Esophagus squamous epithelium (tissue), 5 donors: Measurements from ENCODE around the gene MROH2A. TPM values are rescaled to one million over a fixed set of nuclear protein-coding genes. Genes with fewer than 3 reads are reported as not detected.
"Not testable (repeated sequence)": the region's sequence is repeated elsewhere in the genome, so short reads cannot be mapped to it uniquely, and the experiment has no call there.

ENCODE experiments used
- DNase-seq: peaks from one replicate; lab custom pipeline; 2025; lab: John Stamatoyannopoulos, UW
- H3K27ac ChIP-seq, 4 donors: fragments of 200-600 bp; sonication (generic); one replicate each; pipeline ENCODE4 v1.5.1; 2016 to 2019; ENCODE audit warnings: mild to moderate bottlenecking in 1 of 4
- H3K27me3 ChIP-seq, 4 donors: fragments of 200-600 bp; sonication (generic); 1 replicate in 3 of 4; 2 replicates in 1 of 4; pipeline versions ENCODE4 v1.5.1 to v1.6.0; 2017 to 2021; ENCODE audit warnings: antibody characterized with exemption in 1 of 4
- H3K36me3 ChIP-seq, 3 donors: fragments of 200-600 bp; sonication (generic); one replicate each; pipeline ENCODE4 v1.5.1; 2016 to 2019
- H3K4me1 ChIP-seq, 3 donors: fragments of 200-600 bp; sonication (generic); one replicate each; pipeline ENCODE4 v1.5.1; 2017 to 2019
- H3K4me3 ChIP-seq, 4 donors: fragments of 200-600 bp; sonication (generic); 1 replicate in 3 of 4; 2 replicates in 1 of 4; pipeline ENCODE4 v1.5.1; 2016 to 2019; ENCODE audit warnings: mild to moderate bottlenecking in 2 of 4, moderate library complexity in 1 of 4
- H3K9me3 ChIP-seq, 3 donors: fragments of 200-600 bp; sonication (generic); one replicate each; pipeline ENCODE4 v1.5.1; 2016 to 2019
- CTCF ChIP-seq, 6 experiments: fragments of 450-650 bp in 4 of 6; fragments of 200-600 bp in 2 of 6; sonication (generic) in 2 of 6; IDR thresholded peaks; one replicate each; pipeline ENCODE4 v1.5.1; 2016 to 2019; ENCODE audit warnings: antibody characterized with exemption in 6 of 6, mild to moderate bottlenecking in 4 of 6, moderate library complexity in 4 of 6
- POLR2A ChIP-seq, 4 donors: fragments of 450-650 bp; IDR thresholded peaks; one replicate each; pipeline ENCODE4 v1.6.1; 2017; ENCODE audit warnings: antibody characterized with exemption in 4 of 4, mild to moderate bottlenecking in 4 of 4, moderate library complexity in 3 of 4
- WGBS, 2 donors: methylation state at CpG; one replicate each; pipeline ENCODE4 v1.1.5; 2018; 5-methylcytosine and 5-hydroxymethylcytosine counted together
- intact Hi-C: fragments of 100-400 bp; cut with DNase I; formaldehyde crosslinking; loops from one replicate; pipeline ENCODE4 v1.15.0; 2022
- total RNA-seq, 4 donors: library from RNA; depleted of rRNA; stranded (reverse); fragments of >200 nt; gene quantifications; one replicate each; pipeline ENCODE4 v1.1.0, GENCODE V29; 2016
- donor health status: DM: yes; HTN: yes; CAD: no.

Gene MROH2A, protein sequence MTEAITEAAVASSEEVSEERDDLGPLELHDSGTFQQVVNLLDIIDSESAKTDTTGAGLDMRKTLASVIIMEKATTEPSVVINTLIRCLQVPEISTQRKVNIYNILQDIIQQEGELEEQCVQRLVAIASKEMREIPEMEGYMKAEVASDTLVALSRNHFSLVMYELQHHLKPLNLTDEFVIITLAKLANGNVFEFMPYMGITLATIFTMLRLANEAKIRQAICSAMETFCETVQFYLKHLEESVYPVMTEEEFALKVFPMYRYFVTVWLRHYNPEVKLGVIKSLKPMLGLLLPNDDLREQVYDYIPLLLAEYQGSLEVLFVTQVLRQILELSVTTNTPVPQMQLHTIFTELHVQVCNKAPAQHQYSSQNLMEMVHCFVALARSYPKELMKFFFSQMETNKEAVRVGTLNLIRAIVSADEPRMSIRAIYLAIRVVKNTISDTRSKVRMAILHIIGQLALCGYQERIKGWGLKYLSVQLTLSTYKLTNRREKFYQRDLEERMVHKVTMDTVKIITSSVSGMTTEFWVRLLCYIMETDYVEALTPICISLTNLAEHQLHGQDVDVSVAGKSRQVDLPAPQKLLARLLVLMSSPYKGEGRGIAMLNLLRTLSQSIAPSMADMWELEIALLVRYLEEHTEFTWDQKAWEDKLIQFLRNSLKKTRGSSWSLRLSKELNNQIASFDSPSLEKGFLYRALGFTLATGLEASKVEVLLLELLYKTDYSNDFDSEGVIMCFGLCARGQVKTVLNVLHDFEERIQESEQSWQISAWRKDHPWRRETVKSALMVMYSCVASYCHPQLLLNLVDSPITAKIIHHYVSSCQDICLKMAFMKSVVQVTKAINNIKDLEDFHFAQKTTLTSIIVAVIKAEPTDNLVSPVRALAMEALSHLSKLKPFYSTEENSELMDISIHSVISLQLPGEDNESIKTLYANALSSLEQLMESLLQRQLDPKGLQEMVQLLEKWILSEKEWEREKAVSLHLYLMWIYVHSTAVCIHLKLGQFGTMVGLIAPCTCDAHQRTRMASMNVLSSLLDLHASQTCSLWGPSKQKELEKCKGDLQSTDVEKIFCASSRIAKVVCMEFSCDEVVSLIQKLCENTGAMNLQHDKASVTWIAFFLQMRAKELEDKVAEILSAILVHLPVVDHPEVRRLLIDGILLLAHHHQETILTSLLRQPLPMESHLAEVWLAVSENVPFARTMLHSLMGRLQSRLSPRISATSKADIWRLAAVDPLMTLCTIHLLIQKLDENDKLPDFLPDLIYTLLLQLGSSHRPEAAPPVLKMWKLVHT (N-terminal part only)
- 1 to 10 TPM in 1 of 4 donors, under 1 TPM in 3; under 0.01 to 2.1 (median 0.57) TPM for total RNA-seq

DNA sequence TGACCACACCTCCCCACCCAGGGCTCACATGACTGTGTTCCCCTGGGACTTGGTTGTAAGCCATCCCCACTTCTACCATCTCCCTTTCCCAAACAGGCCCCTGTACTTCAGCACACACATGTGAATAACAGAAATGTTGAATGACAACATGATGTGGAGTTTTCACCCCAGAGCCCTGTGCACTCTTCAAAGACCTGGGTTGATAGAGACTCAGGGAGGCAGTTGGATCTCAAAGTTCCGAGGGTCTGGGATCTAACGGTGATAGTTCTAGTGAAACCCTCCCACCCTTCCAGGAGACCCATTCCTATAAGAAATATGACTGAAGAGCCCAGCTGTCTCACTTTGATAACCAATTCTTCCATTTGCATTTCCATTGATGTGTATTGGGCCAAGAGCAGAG is at the start of gene MROH2A:
Gene MROH2A, plus strand, starts transcription at position 301 of the 400 bp plus-strand sequence. CDS start 1,029 bp downstream, outside the sequence.
- Histone ChIP-seq H3K9me3 (peaks cover 0 to 20% (median 0%) of the 10 kb centered on the region in 3 donors), H3K36me3 (peaks cover 0 to 20% (median 0%) of the 10 kb centered on the region in 3 donors), H3K27ac (no peak within 1 kb of the TSS), H3K27me3 (peaks cover 0 to 4% (median 0%) of the 10 kb centered on the region in 4 donors), H3K4me1 (no peaks in the 10 kb centered on the region), H3K4me3 (no peak within 1 kb of the TSS)
- DNase-seq, result no peak
- TF ChIP-seq POLR2A (IDR thresholded peaks at IDR 0.05) (no peak), CTCF (IDR thresholded peaks at IDR 0.05) (no peak)
- WGBS, 2 donors, result 79 to 90% methylated on average over 2 of the region's 2 CpGs
- intact Hi-C loops, result no loop called here

DNA sequence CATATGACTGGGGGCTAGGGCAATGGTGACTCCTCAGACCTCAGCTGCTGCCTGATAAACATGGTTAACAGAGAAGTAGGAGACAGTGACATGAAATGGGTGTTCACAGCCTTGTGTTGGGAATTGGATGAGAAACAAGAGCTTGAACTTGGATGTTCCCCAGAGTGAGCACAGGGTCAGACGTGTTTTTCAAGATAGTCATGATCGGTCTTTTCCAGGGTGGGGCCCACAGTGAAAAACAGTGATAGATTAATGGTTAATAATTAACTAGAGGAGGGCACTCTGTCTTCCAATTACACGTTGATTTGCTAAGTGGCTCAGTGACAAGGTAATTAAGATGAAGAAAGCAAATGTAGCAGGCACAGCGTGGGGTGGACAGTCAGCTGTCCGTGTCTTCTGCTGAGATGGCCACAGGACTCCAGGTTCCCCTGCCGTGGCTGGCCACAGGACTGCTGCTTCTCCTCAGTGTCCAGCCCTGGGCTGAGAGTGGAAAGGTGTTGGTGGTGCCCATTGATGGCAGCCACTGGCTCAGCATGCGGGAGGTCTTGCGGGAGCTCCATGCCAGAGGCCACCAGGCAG is 49.3 kb upstream of the MROH2A start, which contains the start of gene UGT1A3:
Gene UGT1A3, plus strand, starts transcription at position 320 of the 579 bp plus-strand sequence. Its CDS starts 85 bp downstream, at position 405.
- TF ChIP-seq POLR2A (IDR thresholded peaks at IDR 0.05), result no peak
- TF ChIP-seq CTCF (IDR thresholded peaks at IDR 0.05), result no peak
- no peak for DNase-seq
- Histone ChIP-seq H3K4me3 (no peak within 1 kb of the TSS), H3K27ac (no peak within 1 kb of the TSS), H3K9me3 (no peaks in the 10 kb centered on the region), H3K27me3 (no peaks in the 10 kb centered on the region), H3K36me3 (peaks cover 0 to 19% (median 0%) of the 10 kb centered on the region in 3 donors), H3K4me1 (no peaks in the 10 kb centered on the region)
- intact Hi-C loops, result no loop called here
- WGBS, 2 donors, result 75 to 83% methylated on average over 7 to 8 of the region's 8 CpGs

- peaks cover 0 to 28% (median 0%) of the 10 kb centered on the region in 3 donors for H3K36me3 ChIP-seq
- intact Hi-C loops, H3K27me3 ChIP-seq, H3K4me3 ChIP-seq, H3K4me1 ChIP-seq, DNase-seq, H3K9me3 ChIP-seq, H3K27ac ChIP-seq: not testable (repeated sequence)
- 88 to 91% methylated on average over 3 to 7 of the region's 14 CpGs for WGBS, 2 donors
Observed at GRCh38 chr2:233736868-233737653, 41.1 kb upstream of the MROH2A start.

DNA sequence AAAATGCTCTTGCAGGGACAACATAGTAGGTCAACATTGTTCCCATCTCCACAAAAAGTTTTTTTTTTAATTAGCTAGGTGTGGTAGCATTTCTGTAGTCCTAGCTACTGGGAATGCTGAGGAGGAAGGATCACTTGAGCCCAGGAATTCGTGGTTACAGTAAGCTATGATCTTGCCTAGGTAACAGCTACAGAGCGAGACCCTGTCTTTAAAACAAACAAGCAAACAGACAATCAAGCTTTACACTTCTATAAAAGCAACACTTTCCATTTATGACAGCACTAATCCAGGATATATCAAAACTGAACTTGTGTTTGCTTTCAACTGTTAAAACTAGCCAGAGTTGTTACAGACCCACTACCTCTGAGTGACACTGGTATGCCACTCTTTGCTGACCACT is 37.3 kb upstream of the MROH2A start:
- 66% methylated on average over 2 of the region's 2 CpGs for WGBS, 2 donors

More for the DNA sequence above, 37.3 kb upstream of the MROH2A start:
- H3K27ac ChIP-seq, result no peak overlapping the region
- H3K27me3 ChIP-seq, result no peaks in the 10 kb centered on the region
- TF ChIP-seq CTCF (IDR thresholded peaks at IDR 0.05) (no peak), POLR2A (IDR thresholded peaks at IDR 0.05) (no peak)
- no peaks in the 10 kb centered on the region for H3K9me3 ChIP-seq
- peaks cover 0 to 34% (median 0%) of the 10 kb centered on the region in 3 donors for H3K36me3 ChIP-seq
- intact Hi-C loops, result no loop called here
- DNase-seq, result no peak
- no peaks in the 10 kb centered on the region for H3K4me1 ChIP-seq
- no peak overlapping the region for H3K4me3 ChIP-seq
